ENCODE results near the gene ROCK1. TPM values are rescaled to one million over a fixed set of nuclear protein-coding genes. Genes with fewer than 3 reads are reported as not detected.

The ROCK1 gene
- total RNA-seq = 102 and 103 TPM in 2 replicates
- 72.4 TPM for total RNA-seq (2013)
- polyA plus RNA-seq = 12.5 and 35.3 TPM in 2 replicates
- 23.9 and 46.0 TPM in 2 replicates for polyA minus RNA-seq

GRCh38 chr18:21111346-21112139, at the start of gene ROCK1:
ROCK1 (minus strand) TSS chr18:21111813; CDS start chr18:21110910, 903 bp downstream.
- peak within 1 kb of the TSS; percentile 92 for H3K4me3 Mint-ChIP-seq
- intact Hi-C loops (cut with micrococcal nuclease) = loop anchor here (1.0 to 5.0 kb wide), 5 partner anchors 12 to 1821 kb away; partner anchors contain the start of gene RBBP8

More at GRCh38 chr18:21111346-21112139, at the start of gene ROCK1:
- peak within 1 kb of the TSS; percentile 92 for H3K9ac ChIP-seq (ENCODE audit: low read length)
- peaks cover 52% of the 10 kb centered on the region for H3K79me2 ChIP-seq (ENCODE audit: control insufficient read depth, insufficient read depth, low read length)
- H3K27me3 Mint-ChIP-seq = no peaks in the 10 kb centered on the region
- TF ChIP-seq EZH2 (IDR thresholded peaks at IDR 0.05; ENCODE audit: borderline replicate concordance, insufficient read depth, low read depth, low read length, poor library complexity, severe bottlenecking) (no peak), CTCF (IDR thresholded peaks at IDR 0.05) (no peak)
- peak within 1 kb of the TSS; percentile 92 for H2AFZ ChIP-seq (ENCODE audit: insufficient read depth, low read depth, low read length, poor library complexity, severe bottlenecking)
- CTCF ChIA-PET = interaction anchor here (0.8 to 2.1 kb wide), 5 partner anchors 11 to 139 kb away, joined by 3 to 4 read pairs (median 3); no protein-coding TSS in a partner anchor
- no peaks in the 10 kb centered on the region for H3K9me3 ChIP-seq (ENCODE audit: control extremely low read depth in 1 of 3, control insufficient read depth in 2 of 3, insufficient read depth in 1 of 3, low read length in 2 of 3)
- H3K9me3 Mint-ChIP-seq (ENCODE audit: insufficient read depth) = no peaks in the 10 kb centered on the region
- H3K4me2 ChIP-seq (replicated peaks; ENCODE audit: low read depth, low read length, poor library complexity, severe bottlenecking) = peak within 1 kb of the TSS; percentile 84
- peak within 1 kb of the TSS; percentile 96 to 100 (median 98) for H3K4me3 ChIP-seq (ENCODE audit: control extremely low read depth in 1 of 5, extremely low read depth in 1 of 5, insufficient read depth in 1 of 5, low read depth in 2 of 5, low read length in 4 of 5)
- peak within 1 kb of the TSS; percentile 94 to 96 for H3K27ac ChIP-seq (ENCODE audit: low read length in 2 of 2)
- H3K27me3 ChIP-seq (replicated peaks in 1 of 4; ENCODE audit: control extremely low read depth in 1 of 4, control insufficient read depth in 3 of 4, insufficient read depth in 4 of 4, low read length in 3 of 4) = no peaks in the 10 kb centered on the region
- H4K20me1 ChIP-seq (ENCODE audit: control insufficient read depth, insufficient read depth, low read length, poor library complexity, severe bottlenecking) = peaks cover 39% of the 10 kb centered on the region
- WGBS (ENCODE audit: insufficient coverage) = under 1% methylated on average over 74 of the region's 80 CpGs
- H3K4me1 Mint-ChIP-seq = peaks cover 8% of the 10 kb centered on the region
- H3K36me3 ChIP-seq (replicated peaks in 1 of 2; ENCODE audit: control extremely low read depth in 1 of 2, control insufficient read depth in 1 of 2, extremely low read depth in 1 of 2, insufficient read depth in 2 of 2, low read length in 1 of 2) = no peaks in the 10 kb centered on the region
- H3K27ac Mint-ChIP-seq = peak within 1 kb of the TSS; percentile 99
- ATAC-seq (ENCODE audit: low read depth) (peak; percentile 87), DNase-seq (peak; percentile 97)
- POLR2A ChIA-PET = interaction anchor here (0.6 to 1.5 kb wide), 5 partner anchors 13 to 489 kb away, joined by 4 to 7 read pairs (median 4); no protein-coding TSS in a partner anchor
- peaks cover 28 to 38% of the 10 kb centered on the region in 2 donors for H3K4me1 ChIP-seq (ENCODE audit: control insufficient read depth in 2 of 2, insufficient read depth in 2 of 2, low read length in 2 of 2)
